GM12892 (cell line): ENCODE measurements around the gene UCHL5.

ENCODE experiments used
- POLR2A ChIP-seq: IDR thresholded peaks from 2 replicates; pipeline ENCODE4 v1.6.1; 2011; ENCODE audit warnings: low read depth, low read length, control low read depth
- POLR2AphosphoS5 ChIP-seq: IDR thresholded peaks from 2 replicates; pipeline ENCODE4 v1.6.1; 2011; ENCODE audit warnings: low read depth, low read length, control low read depth
- TAF1 ChIP-seq: IDR thresholded peaks from 2 replicates; pipeline ENCODE4 v1.6.1; 2011; ENCODE audit warnings: low read depth, mild to moderate bottlenecking, control low read depth, low read length, borderline replicate concordance

- TF ChIP-seq POLR2A (no peak), POLR2AphosphoS5 (no peak), TAF1 (no peak)
Observed at GRCh38 chr1:192973202-192973601, 86.0 kb downstream of the UCHL5 start.
